Heart left ventricle (tissue), 13 donors: ENCODE results near the gene AGMO.

Experiments
- CTCF ChIP-seq, 12 donors: fragments of 200-600 bp; sonication (generic) in 4 of 12; IDR thresholded peaks; one replicate each; pipeline versions ENCODE4 v1.5.0 to v1.8.0; 2018 to 2022; ENCODE audit warnings: antibody characterized with exemption in 12 of 12, mild to moderate bottlenecking in 5 of 12
- POLR2A ChIP-seq, 2 donors: fragments of 450-650 bp; IDR thresholded peaks; one replicate each; pipeline ENCODE4 v1.6.1; 2017; ENCODE audit warnings: antibody characterized with exemption in 2 of 2, mild to moderate bottlenecking in 2 of 2, moderate library complexity in 2 of 2
- donor health status: ischemic (EF 13 %, LVEDD 7.1; RV severe dilation, severe dysfunction).
- donor health status: DM: no; HTN: yes; CAD: no.
- donor health status: DM: no; HTN: no; CAD: no.
- donor health status: ischemic (EF 25% LVEDD 6.9; RV normal size, moderate dysfunction).
- donor health status: ischemic (EF 25% LVEDD 5.7; RV mildly dilated, moderate dysfunction).
- donor health status: ischemic (EF 35%, LVEDD 5.7; RV mildly dilated, moderate dysfunction).
- donor health status: nonischemic (EF 11% LVEDD 7.7; RV severe dilation, severe dysfunction).
- donor health status: DM: yes; HTN: yes; CAD: no.
- donor health status: PGD.
- donor health status: ischemic (EF 29% LVEDD 5.4; RV normal size, mild dysfunction).
- donor health status: nonischemic (EF 23%, LVEDD 6.1; RV moderate dilation, normal function).

- TF ChIP-seq CTCF (IDR thresholded peaks at IDR 0.05), result no peak
- TF ChIP-seq POLR2A (IDR thresholded peaks at IDR 0.05), result no peak
Observed at GRCh38 chr7:15178065-15178464, 383.8 kb downstream of the AGMO start.
